K562 treated with DMSO at 1 percent for 48 hours (cell line): Measurements from ENCODE around the gene TGM1. TPM values are rescaled to one million over a fixed set of nuclear protein-coding genes. Genes with fewer than 3 reads are reported as not detected.

ENCODE experiments used
- total RNA-seq: library from RNA; unstranded; fragments of 300-600 nt; gene quantifications from 2 replicates; pipeline ENCODE4 v1.2.3, GENCODE V29; 2022; ENCODE audit warnings: low replicate concordance; ENCODE audit errors: extremely low read depth

TGM1 gene
- not detected in 2 replicates for total RNA-seq

DNA sequence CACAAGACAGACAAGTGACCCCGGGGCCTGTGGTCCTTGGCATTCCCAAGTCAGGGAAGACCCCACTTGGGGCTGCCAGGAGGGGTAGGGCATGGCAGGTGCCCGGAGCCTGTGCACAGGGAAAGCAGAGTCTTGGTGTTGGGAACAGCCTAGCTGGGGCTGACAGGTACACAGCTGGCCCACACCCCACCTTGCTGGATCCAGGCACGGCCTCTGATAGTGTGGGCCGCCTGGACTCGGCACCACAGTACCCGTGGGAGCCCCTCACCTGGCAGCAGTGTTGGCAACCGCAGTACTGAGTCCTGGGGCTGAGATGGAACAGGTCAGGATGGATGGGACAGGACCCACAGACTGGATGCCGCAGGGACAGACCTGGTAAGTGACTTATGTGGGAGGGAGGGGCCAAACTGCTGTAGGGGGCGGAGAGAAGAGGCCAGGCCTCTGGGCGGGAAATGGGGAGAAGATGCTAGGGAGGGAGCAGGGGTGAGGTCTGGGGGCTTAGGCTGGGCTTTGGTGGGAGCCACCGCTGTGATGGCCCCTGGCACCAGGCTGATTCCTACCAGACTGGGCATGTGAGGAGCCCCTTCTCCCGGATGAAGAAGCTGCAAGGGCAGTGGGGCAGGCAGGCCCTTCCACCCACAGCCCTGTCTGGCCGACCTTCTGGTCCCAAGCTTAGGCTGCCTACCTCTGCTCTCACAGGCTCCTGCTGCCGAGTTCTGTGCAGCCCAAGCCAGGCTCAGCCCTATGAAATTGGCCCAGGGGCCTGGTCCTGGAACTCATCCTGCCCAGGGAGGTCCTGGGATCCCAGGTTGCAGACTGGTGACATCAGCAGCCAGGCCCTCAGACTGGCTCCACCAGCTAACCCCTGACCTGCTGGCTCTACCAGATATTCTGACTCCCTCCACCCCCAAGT, at the start of gene TGM1:
TGM1 (minus strand) TSS at position 357 of the 913 bp plus-strand sequence. CDS start 825 bp downstream, outside the sequence.

DNA sequence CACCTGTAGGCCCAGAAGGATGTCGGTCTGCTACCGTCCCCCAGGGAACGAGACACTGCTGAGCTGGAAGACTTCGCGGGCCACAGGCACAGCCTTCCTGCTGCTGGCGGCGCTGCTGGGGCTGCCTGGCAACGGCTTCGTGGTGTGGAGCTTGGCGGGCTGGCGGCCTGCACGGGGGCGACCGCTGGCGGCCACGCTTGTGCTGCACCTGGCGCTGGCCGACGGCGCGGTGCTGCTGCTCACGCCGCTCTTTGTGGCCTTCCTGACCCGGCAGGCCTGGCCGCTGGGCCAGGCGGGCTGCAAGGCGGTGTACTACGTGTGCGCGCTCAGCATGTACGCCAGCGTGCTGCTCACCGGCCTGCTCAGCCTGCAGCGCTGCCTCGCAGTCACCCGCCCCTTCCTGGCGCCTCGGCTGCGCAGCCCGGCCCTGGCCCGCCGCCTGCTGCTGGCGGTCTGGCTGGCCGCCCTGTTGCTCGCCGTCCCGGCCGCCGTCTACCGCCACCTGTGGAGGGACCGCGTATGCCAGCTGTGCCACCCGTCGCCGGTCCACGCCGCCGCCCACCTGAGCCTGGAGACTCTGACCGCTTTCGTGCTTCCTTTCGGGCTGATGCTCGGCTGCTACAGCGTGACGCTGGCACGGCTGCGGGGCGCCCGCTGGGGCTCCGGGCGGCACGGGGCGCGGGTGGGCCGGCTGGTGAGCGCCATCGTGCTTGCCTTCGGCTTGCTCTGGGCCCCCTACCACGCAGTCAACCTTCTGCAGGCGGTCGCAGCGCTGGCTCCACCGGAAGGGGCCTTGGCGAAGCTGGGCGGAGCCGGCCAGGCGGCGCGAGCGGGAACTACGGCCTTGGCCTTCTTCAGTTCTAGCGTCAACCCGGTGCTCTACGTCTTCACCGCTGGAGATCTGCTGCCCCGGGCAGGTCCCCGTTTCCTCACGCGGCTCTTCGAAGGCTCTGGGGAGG, 47.9 kb upstream of the TGM1 start, which contains the start of gene LTB4R:
LTB4R (plus strand) TSS at position 857 of the 959 bp plus-strand sequence. CDS start 4,150 bp downstream, outside the sequence.

DNA sequence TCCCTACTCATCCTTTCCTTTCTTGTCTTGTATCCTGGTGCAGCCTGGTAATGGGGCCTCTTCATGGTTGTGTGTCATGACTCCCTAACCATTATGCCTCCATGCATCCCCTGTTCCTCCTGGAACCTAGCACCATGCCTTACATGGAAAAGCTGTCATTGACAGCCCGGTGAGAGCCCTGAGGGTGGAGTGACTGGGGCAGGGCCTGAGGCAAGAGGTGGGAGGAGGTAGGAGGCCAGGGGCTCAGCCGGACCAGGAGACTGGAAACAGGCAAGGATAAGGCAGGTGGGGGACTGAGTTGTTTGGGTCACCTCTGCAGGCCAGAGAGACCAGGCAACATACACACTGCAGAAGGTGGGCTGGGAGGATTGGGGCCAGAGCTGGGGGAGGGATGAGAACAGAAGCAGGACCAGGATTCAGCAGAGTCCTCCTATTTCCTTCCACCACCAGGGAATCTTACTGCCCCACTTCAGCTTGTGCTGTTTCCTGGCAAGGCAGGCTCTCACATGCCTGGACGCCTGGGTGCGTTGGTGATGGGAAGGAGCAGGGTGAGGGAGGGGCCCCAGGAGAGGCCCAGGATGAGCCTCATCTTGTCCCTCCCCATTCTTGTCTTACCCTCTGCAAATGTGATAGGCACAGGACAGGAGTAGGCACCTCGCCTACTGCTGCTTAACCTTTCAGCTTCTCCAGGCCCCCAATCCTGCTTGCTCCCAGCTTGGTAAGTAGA, 46.7 kb upstream of the TGM1 start, which contains the start of gene LTB4R2:
LTB4R2 (plus strand) TSS at position 603 of the 727 bp plus-strand sequence. CDS start 525 bp downstream, outside the sequence.

DNA sequence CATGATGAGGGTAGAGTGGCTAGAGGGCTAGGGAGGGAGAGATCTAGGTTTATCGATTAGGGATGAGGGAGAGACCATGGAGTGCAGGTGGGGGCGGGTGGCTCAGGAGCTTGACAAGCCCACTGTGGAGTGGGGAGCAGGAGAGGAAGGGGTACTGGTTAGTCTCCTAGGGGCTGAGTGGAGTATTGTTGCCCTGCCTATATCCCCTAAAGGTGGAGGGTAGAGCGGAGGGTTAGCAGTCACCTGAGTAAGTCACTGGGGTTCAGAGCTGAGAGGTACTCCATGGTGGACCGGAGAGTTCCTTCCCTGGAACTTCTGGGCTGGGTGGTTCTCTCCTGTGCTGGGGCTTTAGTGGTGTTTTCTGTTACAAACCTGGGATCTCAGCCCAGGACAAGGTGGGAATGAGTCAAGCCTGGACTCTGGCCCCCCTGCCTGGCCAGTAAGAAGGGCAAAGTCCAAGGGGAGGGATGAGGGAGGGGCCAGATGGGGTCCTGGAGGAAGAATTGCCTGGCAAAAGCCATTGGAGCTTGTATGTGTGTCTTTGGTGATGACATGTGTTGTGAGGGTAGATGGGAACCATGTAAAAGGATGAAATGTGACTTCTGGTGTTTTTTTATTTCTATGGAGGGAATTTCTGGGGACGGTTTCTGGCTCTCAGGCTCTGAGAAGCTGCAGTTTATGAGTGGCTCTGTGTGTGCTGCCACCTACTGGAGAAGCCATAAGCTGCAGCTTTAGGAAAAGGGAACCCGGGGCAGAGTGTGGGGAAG, 44.8 kb upstream of the TGM1 start, which contains the start of gene CIDEB:
CIDEB (minus strand) TSS at position 403 of the 767 bp plus-strand sequence; CDS start at position 284, 119 bp downstream.

DNA sequence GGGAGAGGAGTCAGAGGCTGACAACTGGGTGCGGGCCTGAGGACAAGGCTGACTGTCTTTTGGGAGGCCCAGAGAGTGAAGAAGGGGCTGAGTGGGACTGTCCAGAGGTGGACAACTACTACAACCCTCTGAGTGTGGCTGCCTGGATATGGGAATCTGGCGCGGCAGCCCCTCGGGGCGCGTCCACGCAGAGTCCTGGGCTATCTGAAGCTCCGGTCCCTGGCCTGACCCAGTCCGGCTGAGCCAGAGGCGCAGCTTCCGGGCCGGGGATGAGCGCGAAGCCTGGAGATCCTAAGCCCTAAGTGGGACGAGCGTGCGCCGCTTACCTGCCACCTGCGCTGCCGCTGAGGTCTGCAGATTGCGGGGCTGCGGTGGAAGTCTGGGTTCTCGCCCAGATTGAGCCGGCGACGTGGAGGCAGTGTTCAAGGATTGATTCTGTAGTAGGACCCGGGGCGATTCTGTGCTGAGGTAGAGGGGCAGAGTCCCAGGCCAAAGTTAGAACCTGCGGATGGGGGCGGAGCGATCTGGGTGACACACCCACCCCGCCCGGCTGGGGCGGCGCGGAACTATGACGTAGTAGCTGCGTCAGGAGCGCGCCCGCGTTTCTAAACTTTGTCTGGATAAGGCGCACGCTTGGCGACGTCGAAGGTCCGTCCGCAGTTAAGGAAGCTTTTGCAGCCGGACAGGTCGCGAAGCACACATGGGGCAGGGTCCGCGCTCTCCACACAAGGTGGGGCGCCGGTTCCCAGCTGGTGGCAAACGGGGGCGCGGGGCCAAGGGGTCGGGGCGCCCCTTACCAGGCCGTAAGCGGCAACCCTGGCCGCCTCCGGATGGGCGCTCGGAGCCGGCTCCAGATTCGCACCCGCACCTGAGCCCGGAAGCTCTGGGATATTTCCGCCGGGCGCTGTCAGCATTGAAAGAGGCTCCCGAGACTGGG, 36.5 kb upstream of the TGM1 start, which contains the start of the genes DHRS1 and NOP9:
DHRS1 (minus strand) TSS at position 526 of the 937 bp plus-strand sequence. CDS start 674 bp downstream, outside the sequence.
NOP9 (plus strand) TSS at position 596 of the 937 bp plus-strand sequence; CDS start at position 701, 105 bp downstream.

DNA sequence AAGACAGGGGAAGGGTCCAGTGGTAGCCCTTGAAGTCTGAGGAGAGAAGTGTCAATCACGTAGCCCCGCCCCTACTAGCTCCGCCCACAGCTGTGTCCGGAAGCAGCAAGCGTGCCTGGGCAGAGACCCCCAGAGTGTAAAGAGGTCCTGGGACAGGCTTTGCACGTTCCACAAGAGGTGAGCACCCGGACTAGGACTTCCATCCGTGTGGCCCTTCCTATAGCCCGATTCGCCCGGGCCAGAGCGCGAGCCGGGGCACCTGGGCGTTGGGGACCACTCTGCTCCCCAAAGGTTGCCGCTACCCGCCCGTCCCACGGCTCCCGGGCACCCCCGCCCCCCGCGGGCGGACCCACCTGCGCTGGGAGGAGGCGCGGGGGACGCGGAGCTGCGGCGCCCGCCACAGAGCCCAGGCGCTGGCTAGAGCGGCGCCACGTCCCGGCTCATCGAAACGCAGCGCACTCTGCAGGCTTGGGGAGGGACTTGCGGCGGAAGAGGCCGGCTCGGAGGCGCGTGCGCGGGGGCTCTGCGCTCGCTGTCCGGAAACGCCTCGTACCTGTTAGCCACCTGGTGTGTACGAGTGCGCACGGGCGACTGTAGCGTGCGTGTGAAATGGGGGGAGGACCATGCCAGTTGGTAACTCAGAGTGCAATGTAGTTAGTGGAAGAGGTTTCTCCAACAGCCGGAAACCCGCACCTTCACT, 8.3 kb upstream of the TGM1 start, which contains the start of gene RABGGTA:
RABGGTA (minus strand) TSS at position 464 of the 700 bp plus-strand sequence. CDS start 482 bp downstream, outside the sequence.

DNA sequence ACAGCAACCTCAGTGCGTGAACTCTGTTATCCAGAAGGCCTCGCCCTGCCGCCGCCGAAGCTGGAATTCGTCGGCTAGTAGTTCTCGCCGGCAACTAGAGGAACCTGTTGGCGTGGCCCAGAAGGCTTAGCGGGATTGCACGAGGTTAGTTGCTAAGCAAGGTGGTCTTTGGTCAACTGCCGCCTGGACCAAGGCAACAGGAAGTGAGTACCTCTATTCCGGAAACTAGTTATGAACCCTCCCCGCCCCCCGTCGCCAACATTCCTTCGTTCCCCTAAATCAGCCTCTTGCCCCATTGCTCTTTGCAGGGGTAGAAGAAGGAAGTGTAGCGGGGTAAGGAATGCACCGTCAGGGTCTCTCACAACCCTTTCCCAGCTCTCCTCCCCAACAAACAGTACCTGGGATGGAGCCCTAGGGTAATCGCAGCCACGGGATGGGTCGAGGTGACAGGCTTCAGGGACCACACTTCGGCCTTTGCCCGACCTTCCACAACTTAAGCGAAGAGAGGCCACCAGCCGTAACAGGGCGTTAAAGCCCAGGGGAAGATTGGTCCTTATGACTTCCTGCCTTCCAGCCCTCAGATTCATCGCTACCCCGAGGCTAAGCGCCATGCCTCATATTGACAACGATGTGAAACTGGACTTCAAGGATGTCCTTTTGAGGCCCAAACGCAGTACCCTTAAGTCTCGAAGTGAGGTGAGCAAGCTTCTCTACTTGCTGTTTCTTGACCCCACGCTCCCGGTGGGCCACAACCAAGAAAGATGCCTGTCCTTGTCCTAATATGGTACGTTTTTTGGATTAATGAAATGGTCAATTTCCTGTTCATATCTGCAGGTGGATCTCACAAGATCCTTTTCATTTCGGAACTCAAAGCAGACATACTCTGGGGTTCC, 30.1 kb downstream of the TGM1 start, which contains the start of gene GMPR2:
GMPR2 (plus strand) TSS at position 285 of the 893 bp plus-strand sequence; CDS start at position 610, 325 bp downstream.

DNA sequence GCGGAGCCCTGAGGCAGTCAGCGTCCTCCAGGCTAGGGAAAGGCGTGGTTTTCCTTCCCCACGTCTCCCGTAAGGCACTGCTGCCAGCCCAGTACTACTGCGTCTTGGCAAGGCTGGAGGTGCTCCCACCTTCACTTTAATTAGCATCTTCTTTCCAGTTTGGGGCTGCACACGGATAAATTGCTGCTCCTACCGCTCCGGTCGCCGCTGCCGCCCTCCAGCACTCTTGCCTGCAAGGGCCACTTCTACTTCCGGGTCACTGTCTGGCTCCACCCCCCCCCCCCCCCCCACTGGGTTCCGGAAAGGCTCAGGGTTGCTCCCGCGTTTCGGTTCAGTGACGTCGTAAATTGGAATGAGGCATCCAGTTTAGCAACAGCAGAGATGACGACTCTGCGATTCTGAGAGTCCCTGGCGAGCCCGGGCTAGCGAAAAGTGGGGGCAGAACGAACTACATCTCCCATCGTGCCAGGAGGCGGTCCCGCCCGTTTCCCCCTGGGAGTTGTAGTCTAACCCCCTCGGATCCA, 30.8 kb downstream of the TGM1 start, which contains the start of gene NEDD8:
NEDD8 (minus strand) TSS at position 247 of the 524 bp plus-strand sequence; CDS start at position 147, 100 bp downstream.

DNA sequence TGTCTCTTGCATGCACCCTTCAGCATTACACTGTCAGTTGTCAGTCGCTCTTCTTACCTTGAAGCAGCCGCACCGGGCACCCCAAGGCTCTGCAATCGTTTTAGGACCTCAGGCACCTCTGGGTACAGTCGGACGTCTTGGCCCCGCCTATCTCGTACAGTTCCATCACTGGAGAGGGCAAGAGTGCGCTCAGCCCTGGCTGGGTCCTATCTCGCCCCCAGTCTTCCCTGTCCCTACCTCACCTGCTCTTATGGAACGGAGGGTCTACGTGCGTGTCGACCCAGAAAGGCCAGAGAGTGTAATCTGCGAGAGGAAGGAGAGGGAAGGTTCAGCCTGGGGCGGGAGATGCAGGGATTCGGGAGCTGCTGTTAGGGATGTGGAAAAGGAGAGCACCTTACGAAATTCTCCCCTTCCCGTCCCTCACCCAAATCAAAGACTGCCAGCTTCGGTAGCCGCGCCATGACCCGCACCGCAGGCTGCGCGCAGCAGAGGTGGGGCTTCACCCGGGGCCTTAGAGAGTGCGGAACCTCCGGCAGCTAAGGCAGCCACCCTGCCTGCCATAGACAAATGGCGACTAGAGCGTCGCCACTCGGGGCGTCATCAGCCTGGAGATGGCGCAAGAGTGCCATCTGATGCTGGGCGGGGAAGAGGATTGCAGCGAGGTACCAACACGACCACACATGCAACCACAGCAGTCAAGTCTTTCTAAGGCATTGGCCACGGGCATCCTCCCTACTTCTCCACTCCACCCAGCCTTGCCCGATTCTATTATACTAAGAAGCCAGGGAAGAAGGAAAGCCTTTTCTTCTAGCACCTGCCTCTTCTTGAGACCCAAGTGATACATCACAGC, 47.3 kb downstream of the TGM1 start, which contains the start of gene MDP1:
MDP1 (minus strand) TSS at position 572 of the 850 bp plus-strand sequence; CDS start at position 461, 111 bp downstream.

DNA sequence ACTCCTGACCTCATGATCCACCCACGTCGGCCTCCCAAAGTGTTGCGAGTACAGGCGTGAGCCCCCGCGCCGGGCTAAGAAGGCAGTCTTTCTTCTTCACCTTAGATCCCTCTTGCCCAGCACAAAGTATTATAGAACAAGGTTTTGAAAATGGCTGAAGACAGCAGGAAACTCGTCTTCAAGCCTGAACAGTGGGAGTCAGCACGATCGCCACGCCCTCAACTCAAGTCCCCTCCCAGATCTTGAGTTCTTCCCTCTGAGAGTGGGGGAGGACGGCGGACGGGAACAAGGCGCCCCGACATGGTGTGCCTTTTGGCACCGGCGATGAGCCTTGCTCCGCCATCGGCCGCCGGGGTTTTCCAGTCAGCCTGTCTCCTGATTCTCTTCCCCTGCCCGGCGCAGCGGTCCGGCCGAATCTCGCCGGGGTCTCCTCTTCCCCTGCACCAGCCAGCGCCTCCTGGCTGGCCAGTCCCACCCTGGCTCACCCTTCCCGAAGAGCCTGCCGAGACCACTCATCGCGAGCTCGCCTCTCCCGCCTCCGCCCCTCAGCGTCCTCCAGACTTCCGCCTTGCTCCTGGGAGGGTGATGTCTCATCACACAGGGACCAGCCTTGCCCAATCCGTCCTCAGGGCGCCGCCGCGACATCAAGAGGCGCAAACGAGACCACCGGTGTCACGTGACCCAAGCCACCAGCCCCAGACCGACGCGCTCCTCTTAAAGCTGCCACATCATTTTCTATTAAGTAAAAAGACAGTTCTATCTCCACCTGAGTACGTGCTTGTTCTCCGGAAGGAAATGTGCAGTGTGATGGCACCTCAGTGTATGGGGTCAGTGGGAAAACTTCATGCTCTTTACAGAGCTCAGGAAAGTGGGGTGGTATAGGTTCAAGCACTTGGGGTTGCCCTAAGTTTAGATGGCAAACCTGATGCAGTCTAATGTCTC, 49.8 kb downstream of the TGM1 start, which contains the start of gene CHMP4A:
CHMP4A (minus strand) TSS at position 565 of the 942 bp plus-strand sequence; CDS start at position 516, 49 bp downstream.

